Measurements from ENCODE around the gene NELL1. TPM values are rescaled to one million over a fixed set of nuclear protein-coding genes. Genes with fewer than 3 reads are reported as not detected.

NELL1 gene
- total RNA-seq, 1 donor from 2014 or later, result not detected

- TF ChIP-seq CTCF (IDR thresholded peaks at IDR 0.05), result no peak
- H3K27ac Mint-ChIP-seq (ENCODE audit: unreplicated experiment), result no peak overlapping the region
- H3K9me3 Mint-ChIP-seq (ENCODE audit: unreplicated experiment), result no peaks in the 10 kb centered on the region
- no peaks in the 10 kb centered on the region for H3K4me1 Mint-ChIP-seq (ENCODE audit: unreplicated experiment)
- H3K27me3 Mint-ChIP-seq (ENCODE audit: unreplicated experiment), result no peaks in the 10 kb centered on the region
- no peaks in the 10 kb centered on the region for H3K36me3 Mint-ChIP-seq (ENCODE audit: unreplicated experiment)
- no peak for DNase-seq (ENCODE audit: extremely low spot score, unreplicated experiment)
- no peak overlapping the region for H3K4me3 Mint-ChIP-seq (ENCODE audit: unreplicated experiment)
Observed at GRCh38 chr11:21082853-21083252, 413.5 kb downstream of the NELL1 start.

- Mint-ChIP-seq H3K9me3 (ENCODE audit: unreplicated experiment) (peaks cover 24% of the 10 kb centered on the region), H3K4me3 (ENCODE audit: unreplicated experiment) (no peak overlapping the region), H3K27me3 (ENCODE audit: unreplicated experiment) (no peaks in the 10 kb centered on the region), H3K4me1 (ENCODE audit: unreplicated experiment) (no peaks in the 10 kb centered on the region), H3K27ac (ENCODE audit: unreplicated experiment) (no peak overlapping the region), H3K36me3 (ENCODE audit: unreplicated experiment) (no peaks in the 10 kb centered on the region)
- no peak for TF ChIP-seq CTCF (IDR thresholded peaks at IDR 0.05)
- no peak for DNase-seq (ENCODE audit: extremely low spot score, unreplicated experiment)
Observed at GRCh38 chr11:21088930-21089329, 419.5 kb downstream of the NELL1 start.

GRCh38 chr11:21104641-21105040 lies 435.3 kb downstream of the NELL1 start:
- Mint-ChIP-seq H3K27me3 (ENCODE audit: unreplicated experiment) (no peaks in the 10 kb centered on the region), H3K27ac (ENCODE audit: unreplicated experiment) (no peak overlapping the region), H3K4me1 (ENCODE audit: unreplicated experiment) (no peaks in the 10 kb centered on the region), H3K9me3 (ENCODE audit: unreplicated experiment) (peaks cover 37% of the 10 kb centered on the region), H3K4me3 (ENCODE audit: unreplicated experiment) (no peak overlapping the region), H3K36me3 (ENCODE audit: unreplicated experiment) (no peaks in the 10 kb centered on the region)
- DNase-seq (ENCODE audit: extremely low spot score, unreplicated experiment), result no peak
- no peak for TF ChIP-seq CTCF (IDR thresholded peaks at IDR 0.05)

- peaks cover 37% of the 10 kb centered on the region for H3K9me3 Mint-ChIP-seq (ENCODE audit: unreplicated experiment)
- H3K27ac Mint-ChIP-seq (ENCODE audit: unreplicated experiment), result no peak overlapping the region
- TF ChIP-seq CTCF (IDR thresholded peaks at IDR 0.05), result no peak
- no peaks in the 10 kb centered on the region for H3K27me3 Mint-ChIP-seq (ENCODE audit: unreplicated experiment)
- no peak overlapping the region for H3K4me3 Mint-ChIP-seq (ENCODE audit: unreplicated experiment)
- no peak for DNase-seq (ENCODE audit: extremely low spot score, unreplicated experiment)
- H3K36me3 Mint-ChIP-seq (ENCODE audit: unreplicated experiment), result no peaks in the 10 kb centered on the region
- H3K4me1 Mint-ChIP-seq (ENCODE audit: unreplicated experiment), result no peaks in the 10 kb centered on the region
Observed at GRCh38 chr11:21105196-21105917, 436.0 kb downstream of the NELL1 start.

- Mint-ChIP-seq H3K4me1 (ENCODE audit: unreplicated experiment) (no peaks in the 10 kb centered on the region), H3K27ac (ENCODE audit: unreplicated experiment) (no peak overlapping the region), H3K27me3 (ENCODE audit: unreplicated experiment) (no peaks in the 10 kb centered on the region), H3K9me3 (ENCODE audit: unreplicated experiment) (peaks cover 42% of the 10 kb centered on the region), H3K4me3 (ENCODE audit: unreplicated experiment) (no peak overlapping the region), H3K36me3 (ENCODE audit: unreplicated experiment) (no peaks in the 10 kb centered on the region)
- no peak for DNase-seq (ENCODE audit: extremely low spot score, unreplicated experiment)
- no peak for TF ChIP-seq CTCF (IDR thresholded peaks at IDR 0.05)
Observed at GRCh38 chr11:21109341-21109740, 440.0 kb downstream of the NELL1 start.

Data from osteocyte (in vitro differentiated cells).